Stomach (tissue), 4 donors: ENCODE results near the gene PHLDB3.

Experiments used
- CTCF ChIP-seq, 7 experiments: fragments of 450-650 bp in 4 of 7; fragments of 200-600 bp in 3 of 7; sonication (generic) in 3 of 7; IDR thresholded peaks; one replicate each; pipeline ENCODE4 v1.5.1; 2016 to 2019; ENCODE audit warnings: antibody characterized with exemption in 7 of 7, control low read depth in 2 of 7, mild to moderate bottlenecking in 1 of 7
- EP300 ChIP-seq: sonication (generic); formaldehyde crosslinking; IDR thresholded peaks from one replicate; pipeline ENCODE4 v1.6.1; 2017; ENCODE audit warnings: antibody characterized with exemption
- POLR2A ChIP-seq, 4 donors: fragments of 450-650 bp; IDR thresholded peaks; one replicate each; pipeline ENCODE4 v1.6.1; 2016; ENCODE audit warnings: antibody characterized with exemption in 4 of 4, control low read depth in 2 of 4, mild to moderate bottlenecking in 1 of 4, moderate library complexity in 1 of 4
- POLR2AphosphoS5 ChIP-seq, 3 donors: sonication (generic); formaldehyde crosslinking; IDR thresholded peaks; one replicate each; pipeline ENCODE4 v1.6.1; 2016; ENCODE audit warnings: antibody characterized with exemption in 3 of 3

- TF ChIP-seq CTCF (IDR thresholded peaks at IDR 0.05) (no peak), POLR2A (IDR thresholded peaks at IDR 0.05) (no peak), EP300 (no peak), POLR2AphosphoS5 (IDR thresholded peaks at IDR 0.05) (no peak)
Observed at GRCh38 chr19:43462785-43463380, 41.7 kb downstream of the PHLDB3 start.
